ENCODE measurements around the gene SLC1A2. TPM values are rescaled to one million over a fixed set of nuclear protein-coding genes. Genes with fewer than 3 reads are reported as not detected.

Gene SLC1A2
- total RNA-seq, 4 donors from 2014 or later, result 0.05 to 1.2 (median 0.54) TPM

- no peak for TF ChIP-seq POLR2A (IDR thresholded peaks at IDR 0.05)
- no peak for TF ChIP-seq CTCF (IDR thresholded peaks at IDR 0.05)
- Histone ChIP-seq H3K4me1 (no peaks in the 10 kb centered on the region), H3K9me3 (no peaks in the 10 kb centered on the region), H3K27me3 (no peaks in the 10 kb centered on the region), H3K4me3 (replicated peaks in 1 of 3) (no peak overlapping the region), H3K27ac (no peak overlapping the region), H3K36me3 (peaks cover 0 to 19% of the 10 kb centered on the region in 2 donors)
- DNase-seq, result no peak
- intact Hi-C loops (cut with DNase I), result no loop called here
- 86 to 95% methylated on average over 1 of the region's 1 CpG for WGBS, 2 donors
Observed at GRCh38 chr11:35223991-35224390, 195.4 kb downstream of the SLC1A2 start.

- TF ChIP-seq CTCF (IDR thresholded peaks at IDR 0.05) (no peak), POLR2A (IDR thresholded peaks at IDR 0.05) (no peak)
- Histone ChIP-seq H3K4me3 (replicated peaks in 1 of 3) (no peak overlapping the region), H3K9me3 (no peaks in the 10 kb centered on the region), H3K36me3 (peaks cover 0 to 21% of the 10 kb centered on the region in 2 donors), H3K4me1 (no peaks in the 10 kb centered on the region), H3K27me3 (no peaks in the 10 kb centered on the region), H3K27ac (no peak overlapping the region)
- WGBS, 2 donors, result 65 to 67% methylated on average over 8 to 9 of the region's 9 CpGs
- intact Hi-C loops (cut with DNase I), result no loop called here
- no peak for DNase-seq
Observed at GRCh38 chr11:35223371-35223796, 196.0 kb downstream of the SLC1A2 start.

- Histone ChIP-seq H3K36me3 (peaks cover 0 to 32% of the 10 kb centered on the region in 2 donors), H3K4me1 (peaks cover 0 to 4% of the 10 kb centered on the region in 2 donors), H3K4me3 (replicated peaks in 1 of 3) (no peak overlapping the region), H3K27ac (no peak overlapping the region), H3K9me3 (no peaks in the 10 kb centered on the region), H3K27me3 (no peaks in the 10 kb centered on the region)
- intact Hi-C loops (cut with DNase I), result no loop called here
- DNase-seq, result no peak
- WGBS, 2 donors, result 96 to 100% methylated on average over 1 of the region's 1 CpG
- TF ChIP-seq POLR2A (IDR thresholded peaks at IDR 0.05) (no peak), CTCF (IDR thresholded peaks at IDR 0.05) (no peak)
Observed at GRCh38 chr11:35218956-35219355, 200.4 kb downstream of the SLC1A2 start.

GRCh38 chr11:35216962-35217678, 202.2 kb downstream of the SLC1A2 start:
- DNase-seq, result no peak
- peaks cover 0 to 29% of the 10 kb centered on the region in 2 donors for H3K36me3 ChIP-seq
- intact Hi-C loops (cut with DNase I), result no loop called here
- no peak overlapping the region for H3K4me3 ChIP-seq (replicated peaks in 1 of 3)
- TF ChIP-seq CTCF (IDR thresholded peaks at IDR 0.05) (no peak), POLR2A (IDR thresholded peaks at IDR 0.05) (no peak)
- peaks cover 0 to 4% of the 10 kb centered on the region in 2 donors for H3K4me1 ChIP-seq
- no peaks in the 10 kb centered on the region for H3K27me3 ChIP-seq
- no peaks in the 10 kb centered on the region for H3K9me3 ChIP-seq
- 68 to 71% methylated on average over 3 of the region's 3 CpGs for WGBS, 2 donors
- peak overlapping the region in 1 of 3 donors; percentile 32 for H3K27ac ChIP-seq

GRCh38 chr11:35215945-35216344, 203.4 kb downstream of the SLC1A2 start:
- Histone ChIP-seq H3K4me1 (peaks cover 0 to 4% of the 10 kb centered on the region in 2 donors), H3K27me3 (no peaks in the 10 kb centered on the region), H3K27ac (no peak overlapping the region), H3K4me3 (replicated peaks in 1 of 3) (no peak overlapping the region), H3K36me3 (peaks cover 0 to 29% of the 10 kb centered on the region in 2 donors), H3K9me3 (no peaks in the 10 kb centered on the region)
- DNase-seq, result no peak
- TF ChIP-seq POLR2A (IDR thresholded peaks at IDR 0.05) (no peak), CTCF (IDR thresholded peaks at IDR 0.05) (no peak)
- intact Hi-C loops (cut with DNase I), result no loop called here

Measured in thyroid gland (tissue), 4 donors.